Measurements from ENCODE around the gene PAX6.

Gene PAX6

DNA sequence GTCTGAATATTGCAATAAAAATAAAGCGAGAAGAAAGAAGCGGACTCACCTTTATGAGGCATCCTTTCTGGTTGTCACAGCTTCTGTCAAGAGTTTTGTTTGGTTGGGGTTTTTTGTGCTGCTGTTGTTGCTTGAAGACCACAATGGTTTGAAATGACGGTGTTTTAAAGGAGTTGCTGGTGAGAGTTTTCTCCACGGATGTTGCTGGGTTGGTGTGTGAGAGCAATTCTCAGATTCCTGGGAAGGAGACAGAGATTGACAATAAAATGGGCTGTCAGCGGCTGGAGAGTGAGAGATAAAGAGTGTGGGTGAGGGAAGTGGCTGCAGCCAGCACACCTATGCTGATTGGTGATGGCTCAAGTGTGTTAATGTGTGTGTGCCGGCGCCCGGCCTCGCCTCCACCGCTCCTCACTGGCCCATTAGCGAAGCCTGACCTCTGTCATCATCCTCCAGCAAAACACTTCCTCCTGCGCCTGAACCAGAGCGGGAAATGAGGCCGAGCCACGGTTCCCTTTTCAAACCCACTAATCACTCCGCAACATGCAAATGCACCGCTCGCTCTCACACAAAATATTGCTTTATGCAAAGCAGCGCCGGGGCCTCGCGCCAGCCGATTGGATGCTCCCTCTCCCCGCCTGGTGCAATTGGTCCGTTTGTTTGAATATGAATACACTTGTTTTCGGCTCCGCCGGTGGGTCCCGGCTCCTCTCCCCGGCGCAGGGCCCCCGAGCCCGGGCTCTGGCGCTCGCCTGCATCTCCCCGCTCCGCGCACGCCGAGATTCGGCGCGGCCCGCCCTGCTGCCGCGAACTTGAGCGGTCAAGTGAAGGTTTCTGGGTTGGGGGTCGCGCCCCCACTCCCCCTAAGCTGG is at the start of gene PAX6:
Gene PAX6 (minus strand): TSS at position 544 of the 869 bp plus-strand sequence. CDS start 4,911 bp downstream, outside the sequence.
- no peaks in the 10 kb centered on the region for H3F3A ChIP-seq (ENCODE audit: insufficient read depth)
- no peaks in the 10 kb centered on the region for H3K79me2 ChIP-seq (ENCODE audit: insufficient read depth, low read length)
- no peaks in the 10 kb centered on the region for H3K9me3 ChIP-seq (ENCODE audit: insufficient read depth, low read length)
- no peak within 1 kb of the TSS for H2AFZ ChIP-seq (ENCODE audit: low read depth, low read length, severe bottlenecking)
- no peaks in the 10 kb centered on the region for H3K9me2 ChIP-seq (replicated peaks; ENCODE audit: insufficient read depth, low read length)
- H3K27me3 ChIP-seq (ENCODE audit: low read length): no peaks in the 10 kb centered on the region
- no peak within 1 kb of the TSS for H3K4me2 ChIP-seq (ENCODE audit: low read depth, low read length, poor library complexity, severe bottlenecking)
- no peak within 1 kb of the TSS for H3K27ac ChIP-seq (ENCODE audit: low read depth, low read length)
- no peak within 1 kb of the TSS for H3K4me3 ChIP-seq (ENCODE audit: insufficient read depth, low read length, poor library complexity, severe bottlenecking)
- H3K36me3 ChIP-seq (ENCODE audit: low read length): no peaks in the 10 kb centered on the region
- H4K20me1 ChIP-seq (ENCODE audit: low read depth, low read length): no peaks in the 10 kb centered on the region
- no peak for TF ChIP-seq EZH2phosphoT487 (conservative IDR thresholded peaks at IDR 0.05; ENCODE audit: low read length)
- TF ChIP-seq, protein P1, sequence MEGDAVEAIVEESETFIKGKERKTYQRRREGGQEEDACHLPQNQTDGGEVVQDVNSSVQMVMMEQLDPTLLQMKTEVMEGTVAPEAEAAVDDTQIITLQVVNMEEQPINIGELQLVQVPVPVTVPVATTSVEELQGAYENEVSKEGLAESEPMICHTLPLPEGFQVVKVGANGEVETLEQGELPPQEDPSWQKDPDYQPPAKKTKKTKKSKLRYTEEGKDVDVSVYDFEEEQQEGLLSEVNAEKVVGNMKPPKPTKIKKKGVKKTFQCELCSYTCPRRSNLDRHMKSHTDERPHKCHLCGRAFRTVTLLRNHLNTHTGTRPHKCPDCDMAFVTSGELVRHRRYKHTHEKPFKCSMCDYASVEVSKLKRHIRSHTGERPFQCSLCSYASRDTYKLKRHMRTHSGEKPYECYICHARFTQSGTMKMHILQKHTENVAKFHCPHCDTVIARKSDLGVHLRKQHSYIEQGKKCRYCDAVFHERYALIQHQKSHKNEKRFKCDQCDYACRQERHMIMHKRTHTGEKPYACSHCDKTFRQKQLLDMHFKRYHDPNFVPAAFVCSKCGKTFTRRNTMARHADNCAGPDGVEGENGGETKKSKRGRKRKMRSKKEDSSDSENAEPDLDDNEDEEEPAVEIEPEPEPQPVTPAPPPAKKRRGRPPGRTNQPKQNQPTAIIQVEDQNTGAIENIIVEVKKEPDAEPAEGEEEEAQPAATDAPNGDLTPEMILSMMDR (IDR thresholded peaks at IDR 0.05; ENCODE audit: insufficient read depth, low read length, poor library complexity, severe bottlenecking): no peak
- H3K9ac ChIP-seq (ENCODE audit: low read length): no peak within 1 kb of the TSS

- Histone ChIP-seq H3K79me2 (ENCODE audit: insufficient read depth, low read length) (no peaks in the 10 kb centered on the region), H3K4me3 (ENCODE audit: insufficient read depth, low read length, poor library complexity, severe bottlenecking) (no peak overlapping the region), H3K36me3 (ENCODE audit: low read length) (no peaks in the 10 kb centered on the region), H3K4me2 (ENCODE audit: low read depth, low read length, poor library complexity, severe bottlenecking) (no peak overlapping the region), H3K9me2 (replicated peaks; ENCODE audit: insufficient read depth, low read length) (no peaks in the 10 kb centered on the region), H3F3A (ENCODE audit: insufficient read depth) (no peaks in the 10 kb centered on the region), H3K27me3 (ENCODE audit: low read length) (no peaks in the 10 kb centered on the region), H2AFZ (ENCODE audit: low read depth, low read length, severe bottlenecking) (no peak overlapping the region), H3K9me3 (ENCODE audit: insufficient read depth, low read length) (no peaks in the 10 kb centered on the region), H3K27ac (ENCODE audit: low read depth, low read length) (no peak overlapping the region), H4K20me1 (ENCODE audit: low read depth, low read length) (no peaks in the 10 kb centered on the region), H3K9ac (ENCODE audit: low read length) (no peak overlapping the region)
- TF ChIP-seq, protein P1 (IDR thresholded peaks at IDR 0.05; ENCODE audit: insufficient read depth, low read length, poor library complexity, severe bottlenecking): no peak
- no peak for TF ChIP-seq EZH2phosphoT487 (conservative IDR thresholded peaks at IDR 0.05; ENCODE audit: low read length)
These were observed 49.3 kb upstream of the PAX6 start for GRCh38 chr11:31860391-31860790.

- H2AFZ ChIP-seq (ENCODE audit: low read depth, low read length, severe bottlenecking): no peak overlapping the region
- no peaks in the 10 kb centered on the region for H3K9me2 ChIP-seq (replicated peaks; ENCODE audit: insufficient read depth, low read length)
- H3K4me3 ChIP-seq (ENCODE audit: insufficient read depth, low read length, poor library complexity, severe bottlenecking): no peak overlapping the region
- TF ChIP-seq, protein P1 (IDR thresholded peaks at IDR 0.05; ENCODE audit: insufficient read depth, low read length, poor library complexity, severe bottlenecking): no peak
- no peaks in the 10 kb centered on the region for H4K20me1 ChIP-seq (ENCODE audit: low read depth, low read length)
- no peak overlapping the region for H3K27ac ChIP-seq (ENCODE audit: low read depth, low read length)
- H3K9me3 ChIP-seq (ENCODE audit: insufficient read depth, low read length): no peaks in the 10 kb centered on the region
- no peaks in the 10 kb centered on the region for H3K27me3 ChIP-seq (ENCODE audit: low read length)
- H3K9ac ChIP-seq (ENCODE audit: low read length): no peak overlapping the region
- no peaks in the 10 kb centered on the region for H3K36me3 ChIP-seq (ENCODE audit: low read length)
- no peaks in the 10 kb centered on the region for H3F3A ChIP-seq (ENCODE audit: insufficient read depth)
- no peak overlapping the region for H3K4me2 ChIP-seq (ENCODE audit: low read depth, low read length, poor library complexity, severe bottlenecking)
- H3K79me2 ChIP-seq (ENCODE audit: insufficient read depth, low read length): no peaks in the 10 kb centered on the region
These were observed 45.1 kb upstream of the PAX6 start for GRCh38 chr11:31856248-31856647.

Data from SU-DHL-6 (cell line).